ACHN (cell line): ENCODE data around the gene SFSWAP.

Experiments
- DNase-seq: peaks from one replicate; pipeline ENCODE4 v3.0.0-alpha.2; 2015
- in situ Hi-C: cut with HindIII; loops from 2 replicates; pipeline ENCODE4 v1.10.0; 2017; ENCODE audit warnings: low sequenced_read_pairs, low pct_ligation_motif_present, low pct_unique_long_range_greater_than_20kb

SFSWAP gene

GRCh38 chr12:131818821-131819585 is 108.1 kb downstream of the SFSWAP start:
- no peak for DNase-seq
- in situ Hi-C loops, result no loop called here

DNA sequence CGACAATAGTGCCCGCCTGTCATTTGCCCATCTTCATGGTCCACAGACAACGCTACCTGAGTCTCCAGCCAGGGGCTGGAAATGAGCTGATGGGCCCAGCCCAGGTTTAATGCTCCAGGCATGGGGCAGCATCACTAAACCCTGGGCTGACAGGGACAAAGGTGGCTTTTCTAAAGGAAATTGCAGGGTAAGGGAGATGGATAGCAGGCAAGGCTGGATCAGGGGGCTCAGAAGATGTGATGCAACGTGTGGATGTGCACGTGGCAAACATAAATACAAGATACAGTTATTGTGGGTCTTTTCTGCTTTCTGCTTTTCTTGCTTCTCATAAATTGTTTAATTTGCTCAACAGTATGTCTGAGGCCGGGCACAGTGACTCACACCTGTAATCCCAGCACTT is 113.6 kb downstream of the SFSWAP start:
- DNase-seq, result no peak

DNA sequence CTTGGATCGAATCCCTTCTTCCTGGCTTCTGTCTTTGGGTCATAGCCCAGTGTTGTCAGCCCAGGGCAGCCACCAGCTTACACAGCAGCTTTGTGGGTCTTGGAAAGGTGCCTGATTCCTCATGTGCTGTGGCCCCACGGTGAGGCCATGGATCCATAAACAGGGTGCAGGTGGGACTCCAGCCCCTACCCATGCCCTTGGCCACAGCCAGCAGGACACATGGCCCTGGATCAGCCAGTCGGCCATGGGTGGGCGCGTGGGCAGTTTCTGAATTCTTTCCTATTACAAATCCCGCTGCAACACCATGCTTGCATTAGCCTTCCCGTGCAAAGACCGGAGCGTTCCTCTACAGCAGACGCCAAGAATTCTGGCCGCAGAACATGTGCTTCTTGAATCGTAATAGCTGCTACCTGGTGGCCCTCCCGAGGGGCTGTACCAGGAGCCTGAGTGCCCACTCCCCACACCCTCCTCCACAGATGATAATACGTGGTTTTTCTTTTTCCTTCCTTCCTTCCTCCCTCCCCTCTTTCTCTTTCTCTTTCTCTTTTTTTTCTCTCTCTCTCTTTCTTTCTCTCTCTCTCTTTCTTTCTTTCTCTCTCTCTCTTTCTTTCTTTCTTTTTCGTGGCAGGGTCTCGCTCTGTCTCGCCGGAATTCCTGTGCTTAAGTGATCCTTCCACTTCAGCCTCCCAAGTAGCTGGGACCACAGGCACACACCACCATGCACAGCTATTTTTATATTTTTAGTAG is 114.4 kb downstream of the SFSWAP start:
- no peak for DNase-seq
- in situ Hi-C loops, result no loop called here

More for the DNA sequence above, 113.6 kb downstream of the SFSWAP start:
- in situ Hi-C loops, result no loop called here

- DNase-seq, result no peak
- in situ Hi-C loops, result no loop called here
These were observed 115.4 kb downstream of the SFSWAP start for GRCh38 chr12:131826097-131826928.

- peak; percentile 82 for DNase-seq
- in situ Hi-C loops, result no loop called here
These were observed 117.2 kb downstream of the SFSWAP start, which contains the start of gene MMP17 for GRCh38 chr12:131827961-131828534. Gene MMP17 (plus strand): TSS chr12:131828393. CDS start chr12:131828495, 102 bp downstream.

DNA sequence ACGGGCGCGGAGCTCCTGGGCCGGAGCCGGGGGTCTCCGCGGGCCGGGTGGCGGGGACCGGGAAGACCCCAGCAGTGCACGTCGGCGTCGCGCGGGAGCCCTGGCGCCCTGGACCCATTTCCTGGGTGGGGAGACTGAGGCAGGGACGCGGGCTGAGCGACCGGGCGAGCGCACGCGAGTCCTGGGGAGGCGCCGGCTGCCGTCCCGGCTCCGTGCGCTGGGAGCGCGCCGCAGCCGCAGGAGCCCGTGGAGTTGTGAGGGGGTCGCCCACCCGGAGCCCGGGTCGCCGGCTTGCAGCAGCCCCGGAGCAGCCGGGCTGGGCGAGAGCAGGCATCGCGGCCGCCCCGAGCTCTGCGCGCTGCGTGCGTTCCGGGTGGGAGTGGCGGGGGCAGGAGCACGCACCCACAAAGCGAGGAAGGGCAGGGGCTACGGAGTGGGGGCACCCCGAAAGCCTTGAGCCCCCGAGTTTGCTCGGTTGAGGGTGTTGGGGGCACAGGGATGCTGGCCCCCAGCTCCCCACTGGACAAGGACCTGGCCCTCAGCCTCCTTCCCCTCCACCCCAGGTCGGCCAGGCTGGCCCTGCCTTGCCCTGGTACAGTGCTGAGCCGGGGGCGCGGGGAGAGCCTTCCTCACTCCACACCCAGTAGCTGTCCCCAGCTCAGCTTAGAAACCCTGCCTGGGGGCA is 117.9 kb downstream of the SFSWAP start:
- in situ Hi-C loops, result no loop called here
- DNase-seq, result peak; percentile 55

DNA sequence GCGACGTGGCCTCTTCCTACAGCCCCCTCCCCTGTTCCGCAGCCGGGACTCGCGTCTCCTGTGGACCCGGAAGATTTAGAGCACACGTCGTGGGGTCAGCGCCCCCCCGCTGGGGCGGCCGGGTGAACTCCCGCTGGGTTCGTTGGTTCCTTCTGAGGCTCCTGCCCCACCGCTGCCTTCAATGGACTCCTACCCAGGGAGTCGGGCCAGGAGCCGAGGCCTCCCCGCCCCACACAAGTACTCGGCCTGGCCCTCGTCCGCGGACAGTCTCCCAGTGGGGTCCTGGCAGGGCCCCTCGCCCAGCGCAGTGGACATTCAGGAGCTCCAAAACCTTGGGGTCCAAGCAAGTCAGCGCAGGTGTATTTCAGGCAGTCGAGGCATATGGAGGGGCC is 118.5 kb downstream of the SFSWAP start:
- DNase-seq, result peak; percentile 51
- in situ Hi-C loops, result no loop called here

- peak; percentile 31 for DNase-seq
- in situ Hi-C loops, result no loop called here
These were observed 119.0 kb downstream of the SFSWAP start for GRCh38 chr12:131829791-131830334.

DNA sequence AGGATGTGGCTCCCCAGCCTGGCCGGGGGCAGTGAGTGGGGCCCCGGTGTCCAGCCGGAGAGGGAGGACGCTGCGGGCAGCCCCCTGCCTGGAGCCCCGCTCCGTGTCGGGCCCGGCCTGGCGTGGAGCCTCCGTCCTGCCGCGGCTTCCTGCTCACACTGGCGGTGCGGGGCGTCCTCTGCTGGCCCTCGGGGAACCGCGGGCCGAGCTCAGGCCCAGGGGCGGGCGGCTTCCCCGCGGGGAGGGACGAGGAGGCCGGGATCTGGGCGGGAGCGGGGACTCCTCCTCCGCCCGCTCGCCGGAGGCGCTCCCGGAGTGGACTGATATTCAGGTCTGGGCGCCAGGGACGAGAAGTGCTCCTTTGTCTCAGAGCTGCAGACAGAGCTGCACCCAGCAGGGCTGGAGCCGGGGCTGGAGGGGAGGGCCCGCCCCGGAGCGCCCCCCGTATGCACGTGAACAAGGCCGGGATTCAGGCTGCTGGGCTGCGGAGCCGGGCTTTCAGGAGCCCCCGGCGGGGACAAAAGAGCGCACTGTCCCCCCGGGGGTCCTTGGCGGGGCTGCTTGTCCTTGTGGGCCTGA is 119.5 kb downstream of the SFSWAP start:
- DNase-seq, result peak; percentile 92
- in situ Hi-C loops, result no loop called here

GRCh38 chr12:131830914-131831571 is 120.2 kb downstream of the SFSWAP start:
- peak; percentile 46 for DNase-seq
- in situ Hi-C loops, result no loop called here

- in situ Hi-C loops, result no loop called here
- peak; percentile 80 for DNase-seq
These were observed 120.7 kb downstream of the SFSWAP start for GRCh38 chr12:131831635-131832041.

GRCh38 chr12:131832321-131833231 is 121.7 kb downstream of the SFSWAP start:
- DNase-seq, result peak; percentile 80
- in situ Hi-C loops, result no loop called here

- in situ Hi-C loops, result no loop called here
- DNase-seq, result no peak
These were observed 122.5 kb downstream of the SFSWAP start for GRCh38 chr12:131833288-131833895.

DNA sequence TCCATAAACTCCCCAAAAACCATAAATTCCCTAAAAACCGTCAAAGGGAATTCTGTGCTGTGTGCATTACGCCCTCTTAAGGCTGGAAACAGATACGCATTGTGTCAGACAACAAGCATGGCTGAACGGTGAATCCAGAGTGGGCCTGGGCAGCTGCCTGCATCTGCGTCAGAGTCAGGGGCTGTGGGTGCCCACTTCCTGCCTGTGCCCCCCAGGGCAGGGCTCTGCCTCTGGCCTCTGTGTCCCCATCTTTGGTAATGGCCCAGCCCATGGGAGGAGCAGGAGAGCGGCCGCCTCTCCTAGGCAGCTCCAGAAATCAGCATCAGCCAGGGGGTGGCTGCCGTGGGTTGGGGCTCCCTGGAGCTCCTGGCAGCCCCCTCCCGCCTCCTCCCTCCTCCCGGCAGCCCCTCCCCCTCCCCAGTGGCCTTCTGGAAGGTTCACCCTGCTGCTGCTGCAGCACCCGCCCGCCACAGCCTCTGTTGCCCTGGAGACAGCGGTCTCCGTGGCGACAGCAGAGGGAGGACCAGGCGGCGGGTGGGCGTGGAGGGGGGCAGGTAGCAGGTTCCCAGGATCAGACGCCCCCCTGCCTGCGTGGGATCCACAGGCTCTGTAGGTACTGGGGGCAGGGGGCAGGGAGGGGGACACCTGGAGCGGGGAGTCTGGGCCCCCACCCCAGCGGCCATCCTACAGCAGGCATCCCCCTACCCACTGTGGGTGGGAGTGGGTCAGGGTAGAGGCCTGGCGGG is 123.2 kb downstream of the SFSWAP start:
- peak; percentile 55 for DNase-seq
- in situ Hi-C loops, result no loop called here
